NCI-H1436 treated with DMSO at 0.1 percent for 48 hours (cell line): ENCODE data around the gene TCF12.

ENCODE experiments used
- DNase-seq: peaks from one replicate; lab custom pipeline; 2025; lab: John Stamatoyannopoulos, UW

TCF12 gene

DNA sequence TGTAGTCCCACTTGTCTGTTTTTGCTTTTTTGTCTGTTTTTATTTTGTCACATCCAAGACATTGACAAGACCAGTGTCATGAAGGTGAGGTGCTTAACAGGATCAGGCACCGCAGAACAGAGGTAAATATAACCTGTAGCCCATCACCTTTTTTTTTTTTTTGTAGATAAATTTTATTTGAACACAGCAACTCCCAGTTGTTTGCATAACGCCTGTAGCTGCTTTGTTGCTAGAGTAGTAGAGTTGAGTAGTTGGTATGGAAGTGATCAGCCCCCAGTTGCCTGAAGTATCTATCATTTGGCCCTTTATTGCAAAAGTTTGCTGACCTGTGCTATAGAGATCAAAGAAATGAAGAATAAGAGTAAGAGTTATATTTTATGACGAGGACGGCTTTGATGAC is 135.0 kb downstream of the TCF12 start:
- no peak for DNase-seq

DNA sequence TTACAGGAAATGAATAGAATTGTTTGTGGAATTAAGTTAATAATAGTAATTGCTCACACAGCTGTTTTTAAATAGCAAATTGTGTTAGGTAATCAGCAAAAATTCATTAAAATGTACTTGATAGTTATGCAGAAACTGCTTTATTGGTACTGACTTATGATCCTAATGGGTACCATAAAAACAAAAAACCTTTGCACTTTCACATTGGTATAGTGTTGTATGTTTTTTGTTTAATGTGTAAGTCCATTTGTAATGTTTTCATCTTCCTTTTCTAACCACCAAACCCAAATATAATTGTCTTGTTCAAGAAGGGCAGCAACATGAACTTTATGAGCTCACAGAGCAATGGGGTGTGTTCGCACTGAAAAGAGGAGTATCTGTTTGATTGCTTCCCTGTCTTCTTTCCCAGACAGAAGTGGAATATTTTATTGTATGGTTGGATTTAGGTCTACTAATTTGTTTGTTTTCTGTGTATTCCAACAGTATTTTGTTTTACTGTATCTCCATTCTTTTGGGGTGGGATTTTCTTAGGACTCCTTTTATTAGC is 135.8 kb downstream of the TCF12 start:
- DNase-seq: no peak

DNA sequence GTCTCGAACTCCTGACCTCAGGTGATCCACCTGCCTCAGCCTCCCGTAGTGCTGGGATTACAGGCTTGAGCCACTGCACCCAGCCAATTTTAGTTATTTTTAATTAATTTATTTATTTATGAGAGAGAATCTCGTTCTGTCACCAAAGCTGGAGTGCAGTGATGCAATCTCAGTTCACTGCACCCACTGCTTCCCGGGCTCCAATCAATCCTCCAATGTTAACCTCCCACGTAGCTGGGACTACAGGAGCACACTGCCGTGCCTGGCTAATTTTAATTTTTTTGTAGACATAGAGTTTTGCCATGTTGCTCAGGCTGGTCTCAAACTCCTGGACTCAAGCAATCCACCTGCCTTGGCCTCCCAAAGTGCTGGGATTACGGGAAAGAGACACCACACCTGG is 137.9 kb downstream of the TCF12 start:
- no peak for DNase-seq

DNA sequence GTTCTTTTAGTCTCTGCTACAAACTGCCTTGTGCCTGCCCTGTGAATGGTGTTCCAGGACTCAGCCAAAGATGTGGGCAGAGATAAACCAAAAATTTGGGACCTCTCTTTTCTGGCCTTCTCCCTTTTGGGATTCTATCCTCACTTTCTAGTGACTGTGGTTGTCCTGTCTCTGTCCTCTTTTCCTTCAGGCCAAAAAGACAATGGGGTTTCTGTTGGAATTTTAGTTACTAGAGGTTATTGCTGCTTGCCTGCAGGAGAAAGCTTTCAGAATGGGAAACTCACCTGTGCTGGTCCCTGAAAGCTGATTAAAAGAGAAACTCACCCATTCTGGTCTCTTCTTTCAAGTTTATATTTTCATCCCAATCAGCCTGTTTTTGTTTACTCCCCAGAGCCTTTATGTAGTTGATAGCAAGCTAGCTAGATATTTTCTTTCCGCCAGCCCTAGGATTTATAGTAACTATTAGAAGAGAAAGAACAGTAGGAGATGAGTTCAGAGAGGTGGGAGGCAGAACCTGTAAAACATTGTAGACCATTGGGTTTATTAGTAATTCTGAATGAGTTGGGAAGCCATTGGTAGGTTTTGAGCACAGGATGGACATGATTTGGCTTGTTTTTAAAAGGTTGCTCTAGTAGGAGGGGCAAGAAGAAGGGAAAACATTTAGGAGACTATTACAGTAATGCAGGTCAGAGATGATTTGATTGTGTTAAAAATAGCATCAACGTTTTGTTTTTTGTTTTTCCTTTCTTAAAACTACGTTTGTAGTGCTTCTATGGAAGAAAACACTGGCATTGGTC is 138.9 kb downstream of the TCF12 start:
- DNase-seq: no peak

DNA sequence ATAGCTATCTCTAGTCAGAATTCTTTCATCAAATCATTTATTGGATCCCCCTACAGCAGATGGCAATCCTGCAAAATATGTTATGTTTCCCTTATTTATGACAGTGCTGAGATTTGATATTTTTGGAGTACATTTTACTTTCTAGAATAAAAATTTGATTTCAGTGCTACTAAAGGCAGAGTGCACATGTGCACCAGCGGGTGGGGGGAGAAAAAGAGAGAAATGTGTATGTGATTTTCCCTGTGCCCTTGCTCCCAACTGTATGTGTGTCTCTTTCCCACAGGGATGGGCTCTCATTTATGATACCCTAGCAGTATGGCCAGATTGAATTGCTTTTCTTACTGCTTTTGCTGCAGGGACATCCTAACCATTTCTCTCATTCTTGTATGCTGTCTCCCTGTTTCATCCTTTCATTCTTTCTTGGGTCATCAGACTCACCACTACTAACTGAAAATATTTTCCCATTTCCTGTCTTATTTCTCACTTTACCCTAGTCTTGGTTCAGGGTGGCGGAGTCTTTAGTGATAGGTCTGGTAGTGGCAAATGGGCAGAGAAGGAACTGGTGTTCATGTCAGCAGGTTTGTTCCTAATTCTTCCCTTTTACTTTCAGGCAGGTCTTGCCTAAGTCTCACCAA is 140.7 kb downstream of the TCF12 start:
- no peak for DNase-seq

DNA sequence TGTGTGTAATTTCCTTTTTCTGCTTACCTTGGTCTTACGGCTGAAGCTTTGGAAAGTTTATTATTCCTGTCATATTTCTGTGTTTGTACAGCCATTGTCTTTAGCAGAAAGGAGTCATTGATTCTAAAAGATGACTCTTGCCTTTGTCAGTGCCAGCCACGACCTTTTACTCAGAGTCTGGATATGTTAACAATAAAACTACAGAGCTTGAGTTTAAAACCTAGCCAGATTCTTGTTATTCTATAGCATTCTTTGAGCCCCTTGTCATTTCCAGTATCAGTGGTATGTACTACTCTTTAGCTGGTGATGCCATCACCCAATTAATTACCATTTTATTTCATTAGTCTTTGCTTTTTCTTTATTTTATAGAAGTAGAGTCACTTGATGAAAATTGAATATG is 142.4 kb downstream of the TCF12 start:
- no peak for DNase-seq

DNA sequence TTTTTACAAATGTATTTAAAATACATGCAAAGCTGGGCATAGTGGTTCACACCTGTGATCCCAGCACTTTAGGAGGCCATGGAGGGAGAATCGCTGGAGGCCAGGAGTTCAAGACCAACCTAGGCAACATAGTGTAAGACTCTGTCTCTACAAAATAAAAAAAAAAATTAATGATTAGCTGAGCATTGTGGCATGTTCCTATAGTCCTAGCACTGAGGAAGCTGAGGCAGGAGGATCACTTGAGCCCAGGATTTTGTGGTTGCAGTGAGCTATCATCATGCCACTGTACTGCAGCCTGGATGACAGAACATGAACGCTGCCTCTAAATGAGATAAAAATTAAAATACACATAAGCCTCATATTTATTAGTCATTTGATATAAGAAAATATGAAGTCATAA is 142.8 kb downstream of the TCF12 start:
- DNase-seq: no peak

DNA sequence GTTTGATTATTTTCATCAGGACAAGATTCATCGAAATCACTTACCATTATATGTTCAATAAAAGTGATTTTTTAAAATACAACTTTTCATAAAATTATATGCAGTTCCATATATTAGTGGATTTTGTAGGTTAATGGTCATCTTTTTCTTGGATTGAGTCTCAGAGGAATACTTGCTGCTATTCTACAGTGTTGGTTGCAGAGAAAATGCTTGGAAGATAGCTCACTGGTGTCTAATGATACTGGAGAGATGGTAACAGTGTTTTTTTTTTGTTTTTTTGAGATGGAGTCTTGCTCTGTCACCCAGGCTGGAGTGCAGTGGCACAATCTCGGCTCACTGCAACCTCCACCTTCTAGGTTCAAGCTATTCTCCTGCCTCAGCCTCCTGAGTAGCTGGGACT is 143.3 kb downstream of the TCF12 start:
- DNase-seq: no peak

DNA sequence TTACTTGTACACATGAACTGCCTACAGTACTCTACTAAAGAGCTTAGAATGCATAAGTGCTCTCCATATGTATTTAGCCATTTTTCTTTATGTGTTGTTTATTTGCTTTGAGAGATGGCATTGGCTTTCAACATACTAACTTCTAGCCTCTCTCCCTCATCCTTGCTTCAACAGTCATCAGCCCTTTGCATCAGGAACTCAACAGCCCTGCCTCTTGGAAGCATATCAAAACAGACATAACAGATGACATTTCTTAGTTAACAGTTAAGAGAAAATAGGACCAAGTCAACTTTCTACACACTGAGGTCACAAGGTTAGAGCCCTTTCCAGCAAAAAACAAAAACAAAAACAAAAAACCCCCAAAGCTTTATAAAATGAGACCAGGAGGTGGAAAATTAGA is 145.6 kb downstream of the TCF12 start:
- DNase-seq: no peak

DNA sequence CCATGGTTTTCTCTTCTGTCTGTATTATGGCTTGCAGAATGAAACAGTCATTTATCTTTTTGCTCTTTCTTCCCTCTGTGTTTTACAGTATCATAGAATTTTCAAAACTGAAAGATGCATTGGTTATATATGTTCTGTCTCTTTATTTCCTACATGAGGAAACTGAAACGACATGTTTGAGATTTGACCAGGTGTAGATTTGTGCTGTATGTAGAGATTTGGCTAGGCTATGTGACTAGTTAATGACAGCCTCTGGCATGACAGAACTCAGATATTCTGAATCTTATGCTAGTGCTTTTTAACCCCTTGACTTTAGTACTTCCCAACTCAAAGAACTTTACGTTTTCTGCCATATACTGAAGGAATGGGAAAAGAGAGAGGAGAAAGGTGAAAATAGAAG is 151.0 kb downstream of the TCF12 start:
- DNase-seq: no peak

DNA sequence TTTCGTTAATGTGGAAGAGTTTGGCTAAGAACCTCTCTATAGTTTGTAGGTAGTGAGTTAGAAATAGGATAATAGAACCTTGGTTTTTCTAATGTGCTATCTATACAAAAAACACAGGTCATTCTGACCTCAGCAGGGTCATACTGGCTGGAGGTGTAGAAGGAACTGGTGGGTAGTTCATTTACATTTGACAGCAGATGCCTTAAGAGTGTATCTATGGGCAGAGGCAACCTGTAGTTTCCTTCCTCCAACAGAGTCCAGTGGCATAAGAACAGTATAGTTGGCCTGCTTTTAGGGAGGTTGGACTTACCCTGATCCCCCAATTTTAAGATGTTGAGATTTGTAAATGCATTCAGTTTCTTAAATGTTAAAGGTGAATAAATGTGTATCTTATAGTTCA is 152.2 kb downstream of the TCF12 start:
- no peak for DNase-seq

DNA sequence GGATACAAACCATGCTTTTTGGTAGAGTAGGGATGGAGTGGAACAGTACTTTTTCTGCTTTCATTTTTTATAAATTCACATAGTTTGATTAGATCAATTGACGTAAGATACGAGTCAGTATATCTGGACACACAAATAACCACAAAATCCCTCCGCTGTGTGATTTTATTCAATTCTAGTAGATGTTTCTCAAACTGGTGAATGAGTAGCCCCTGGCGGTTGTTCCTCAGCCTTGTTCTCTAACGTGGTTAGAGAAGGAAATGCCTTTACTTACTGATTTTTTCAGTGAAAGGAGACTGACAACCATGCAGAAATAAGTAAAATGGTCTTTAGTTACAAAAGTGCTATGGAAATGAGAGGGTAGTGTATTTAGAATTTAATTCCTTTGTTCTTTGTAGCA is 161.0 kb downstream of the TCF12 start:
- no peak for DNase-seq

DNA sequence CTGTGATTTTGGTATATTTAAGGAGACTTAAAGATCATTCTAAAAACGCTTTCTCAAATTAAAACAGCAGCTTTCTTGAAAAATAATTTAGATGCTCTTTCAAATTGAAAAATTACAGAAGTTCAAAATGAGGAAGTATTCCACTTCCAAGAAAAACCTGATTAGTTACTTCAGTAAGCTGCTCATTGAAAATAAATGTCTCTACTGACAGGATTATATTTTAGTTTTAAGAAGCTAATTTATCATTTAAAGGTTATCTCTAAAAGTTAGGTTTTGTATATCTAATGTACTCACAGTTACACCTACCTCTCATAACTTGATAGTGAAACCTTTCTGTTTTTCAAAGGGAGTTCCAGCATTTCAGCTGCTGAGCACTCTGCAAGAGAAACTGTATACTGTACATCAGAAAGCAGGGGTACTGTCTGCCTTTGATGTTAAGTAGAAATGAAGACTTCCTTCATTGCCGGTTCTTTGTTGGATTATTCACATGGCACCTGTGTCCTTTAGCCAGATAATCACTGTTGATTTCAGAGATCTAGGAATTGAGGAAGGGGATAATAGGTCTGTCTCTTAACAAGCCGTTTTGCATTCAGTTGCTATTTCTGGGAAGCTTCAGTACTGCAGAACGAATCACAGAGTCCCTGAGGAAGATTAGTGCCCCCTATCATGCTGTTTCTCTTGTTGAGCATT is 161.6 kb downstream of the TCF12 start:
- no peak for DNase-seq

DNA sequence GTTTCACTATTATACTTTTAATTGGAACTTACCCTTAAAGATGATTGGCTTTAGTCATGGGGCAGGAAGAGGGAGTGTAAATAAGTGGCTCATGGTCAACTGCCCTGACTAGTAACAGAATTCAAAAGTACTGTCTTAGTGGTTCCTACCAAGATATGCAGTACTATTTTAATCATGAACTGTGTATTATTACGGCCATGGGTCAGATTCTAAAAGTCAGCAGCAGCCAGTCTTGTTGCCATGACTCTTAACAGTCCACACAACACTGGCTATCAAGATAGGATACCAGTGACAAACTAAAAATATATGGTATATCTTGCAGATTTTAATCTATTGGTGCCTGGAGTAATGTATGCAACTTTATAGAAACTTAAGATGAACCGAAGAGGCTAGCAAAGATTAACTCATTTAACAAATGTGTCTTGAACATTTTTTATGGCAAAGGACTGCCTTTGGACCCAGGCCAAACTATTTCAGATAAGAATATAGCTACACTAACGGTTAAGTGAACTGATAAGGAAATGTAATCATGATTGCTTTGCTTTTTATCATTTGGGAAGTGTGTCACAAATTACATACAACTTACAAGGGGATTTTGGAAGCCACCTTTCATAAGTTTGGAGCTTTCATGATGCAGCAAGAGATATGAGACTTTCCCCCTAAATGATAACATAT is 163.7 kb downstream of the TCF12 start:
- no peak for DNase-seq

DNA sequence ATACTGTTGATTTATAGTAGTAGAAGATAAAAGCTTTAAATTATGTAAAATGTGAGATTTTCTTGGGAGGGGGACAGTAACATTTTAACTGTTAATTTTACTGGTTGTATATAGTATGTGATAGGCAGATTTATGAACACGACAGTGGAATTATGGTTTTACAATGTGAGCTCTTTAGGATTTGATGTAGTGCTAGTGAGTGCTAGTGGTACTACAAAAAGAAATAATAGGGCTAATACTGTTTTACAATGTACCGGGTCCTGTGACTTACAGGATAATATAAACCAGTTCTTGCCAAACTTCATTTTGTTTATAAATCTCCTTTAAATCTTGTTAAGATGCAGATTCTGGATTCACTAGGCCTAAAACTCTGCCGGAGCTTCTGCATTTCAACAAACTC is 165.7 kb downstream of the TCF12 start:
- no peak for DNase-seq

DNA sequence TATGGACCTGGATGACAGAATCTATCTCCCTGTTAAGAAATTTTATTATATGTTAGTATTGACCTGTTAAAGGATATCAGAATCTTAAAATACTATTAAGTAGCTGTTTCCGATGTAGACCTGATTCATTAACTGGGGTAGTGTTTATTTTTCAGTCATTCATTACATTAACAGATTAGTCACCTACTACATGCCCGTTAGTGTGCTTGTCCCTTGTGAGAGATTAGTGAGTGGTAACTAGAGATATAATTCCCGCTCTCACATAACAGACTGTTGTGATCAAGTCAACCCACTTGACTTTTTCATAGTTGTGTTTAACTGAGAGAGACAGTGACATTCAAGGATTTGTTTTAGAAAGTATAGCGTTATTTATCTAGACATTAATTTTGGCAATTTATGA is 166.8 kb downstream of the TCF12 start:
- no peak for DNase-seq

DNA sequence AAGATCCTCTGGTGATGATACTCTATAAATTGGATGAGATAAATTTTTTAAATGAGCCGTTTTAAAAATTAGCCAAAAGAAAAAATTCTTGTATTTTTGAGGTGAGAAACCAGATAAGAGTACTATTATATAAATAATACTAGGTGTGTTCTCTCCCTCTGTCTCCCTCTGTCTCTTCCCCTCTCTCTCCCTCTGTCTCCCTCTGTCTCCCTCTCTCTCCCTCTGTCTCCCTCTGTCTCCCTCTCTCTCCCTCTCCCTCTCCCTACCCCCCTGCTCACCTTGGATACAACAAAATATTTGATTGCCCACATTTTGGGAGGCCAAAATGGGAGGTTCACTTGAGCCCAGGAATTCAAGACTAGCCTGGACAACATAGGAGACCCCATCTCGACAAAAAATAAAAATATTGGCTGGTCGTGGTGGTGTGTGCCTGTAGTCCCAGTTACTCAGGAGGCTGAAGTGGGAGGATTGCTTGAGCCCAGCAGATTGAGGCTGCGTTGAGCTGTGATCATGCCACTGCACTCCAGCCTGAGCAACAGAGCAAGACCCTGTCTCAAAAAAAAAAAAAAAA is 168.5 kb downstream of the TCF12 start:
- no peak for DNase-seq

DNA sequence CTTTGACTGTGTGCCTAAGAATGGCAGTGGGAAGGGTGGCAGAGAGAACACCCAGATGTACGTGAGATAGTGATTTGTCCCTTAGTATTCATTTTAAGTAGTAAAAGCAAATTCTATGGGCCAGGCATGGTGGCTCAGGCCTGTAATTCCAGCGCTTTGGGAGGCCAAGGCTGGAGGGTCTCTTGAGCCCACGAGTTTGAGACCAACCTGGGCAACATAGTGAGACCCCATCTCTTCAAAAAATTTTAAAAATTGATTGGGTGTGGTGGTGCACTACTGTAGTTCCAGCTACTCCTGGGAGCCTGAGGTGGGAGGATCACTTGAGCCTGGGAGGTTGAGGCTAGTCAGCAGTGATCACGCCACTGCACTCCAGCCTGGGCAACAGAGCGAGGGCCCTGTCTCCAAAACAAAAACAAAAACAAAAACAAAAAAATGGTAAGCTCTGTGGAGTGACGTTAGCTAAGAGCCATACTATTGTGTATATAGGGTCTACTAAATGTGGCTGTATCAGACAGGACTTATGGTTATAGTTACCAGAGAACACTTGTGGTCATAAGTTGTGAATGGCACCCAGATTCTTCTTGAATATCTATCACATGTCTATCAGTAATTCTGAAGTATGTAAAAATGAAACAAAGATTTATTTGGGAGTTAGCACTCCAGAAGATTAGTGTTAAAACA is 171.5 kb downstream of the TCF12 start:
- no peak for DNase-seq

DNA sequence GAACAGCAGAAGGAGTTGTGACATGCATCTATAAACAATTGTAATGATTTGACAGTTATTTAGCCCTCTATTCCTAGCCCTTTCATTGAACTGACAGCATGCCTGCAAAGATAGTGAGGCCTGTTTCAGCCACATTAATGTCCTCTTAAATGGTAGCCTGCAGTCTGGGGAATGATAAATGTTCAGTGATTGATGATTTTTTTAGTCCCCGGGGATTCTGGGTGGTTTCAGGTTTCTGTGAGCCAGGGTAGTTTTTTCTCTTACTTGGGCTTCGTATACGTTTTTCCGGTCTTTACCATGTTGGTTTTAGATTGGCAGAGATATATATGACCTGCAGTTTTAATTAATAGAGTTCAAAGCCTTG is 172.0 kb downstream of the TCF12 start:
- DNase-seq: no peak

DNA sequence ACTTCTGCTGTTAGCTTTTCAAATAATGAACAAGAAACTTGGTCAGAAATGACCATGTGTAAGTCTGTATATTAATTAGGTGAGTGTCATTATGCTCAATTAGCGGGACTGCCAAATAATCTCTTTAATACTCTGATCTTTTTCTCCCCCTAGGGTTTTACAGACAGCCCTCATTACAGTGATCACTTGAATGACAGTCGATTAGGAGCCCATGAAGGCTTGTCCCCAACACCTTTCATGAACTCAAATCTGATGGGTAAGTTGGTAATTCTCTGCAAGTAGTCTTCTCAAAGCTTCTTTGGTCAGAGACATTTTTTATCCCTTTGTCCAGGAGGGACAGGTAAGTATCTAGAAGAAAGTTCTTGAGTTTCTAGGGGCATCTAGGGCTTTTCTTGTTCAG is 173.2 kb downstream of the TCF12 start:
- DNase-seq: no peak

DNA sequence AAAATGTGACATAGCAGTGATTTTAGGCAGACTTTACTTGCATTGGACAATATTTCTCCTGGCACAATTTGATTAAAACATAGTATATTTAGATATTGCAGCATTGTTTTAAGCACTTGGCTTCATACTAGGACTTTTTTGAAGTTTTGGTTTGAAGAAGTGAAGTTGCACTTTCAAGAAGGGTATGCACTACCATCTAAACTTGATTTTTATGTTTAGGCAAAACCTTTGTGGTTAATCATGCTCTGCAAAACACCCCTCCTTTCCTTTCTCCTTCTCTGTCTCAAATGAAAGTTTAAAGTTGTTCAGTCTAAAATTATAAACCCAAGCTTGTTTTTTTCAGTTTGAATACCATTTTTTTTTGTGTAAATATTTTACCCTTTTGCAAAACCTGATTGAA is 173.8 kb downstream of the TCF12 start:
- no peak for DNase-seq
